GM12878 (cell line): ENCODE data around the gene THADA. TPM values are rescaled to one million over a fixed set of nuclear protein-coding genes. Genes with fewer than 3 reads are reported as not detected.

Source experiments
- ATAC-seq: fragments of 200-7000 bp; cut with Tn5 transposase; 3 replicates; pipeline ENCODE4 v1.9.1; 2020; ENCODE audit warnings: mild to moderate bottlenecking, moderate library complexity
- BruUV-seq: library from RNA; stranded (reverse); fragments of 400-500 nt; replicated peaks from 2 replicates; lab custom pipeline; 2021; lab: Mats Ljungman, UMichigan
- CTCF ChIA-PET: fragments of 300-600 bp; sonication (Branson Sonifier 250); formaldehyde crosslinking; extraction: SDS; loops from one replicate; lab custom pipeline; 2021; ENCODE audit warnings: inconsistent platforms; lab: Yijun Ruan, JAX
- POLR2A ChIA-PET: fragments of 350-600 bp; formaldehyde crosslinking; extraction: SDS; loops from one replicate; lab custom pipeline; 2021; ENCODE audit warnings: inconsistent platforms; lab: Charles Lee
- RAD21 ChIA-PET: fragments of 300-600 bp; sonication (Branson Sonifier 250); formaldehyde crosslinking; loops from one replicate; lab custom pipeline; 2023; ENCODE audit warnings: antibody characterized with exemption; ENCODE audit not compliant: unreplicated experiment; lab: Charles Lee
- SMC1A ChIA-PET: fragments of 300-600 bp; sonication (Branson Sonifier 250); formaldehyde crosslinking; loops from one replicate; lab custom pipeline; 2023; ENCODE audit not compliant: unreplicated experiment, uncharacterized antibody; lab: Charles Lee
- DNase-seq: peaks from one replicate; pipeline ENCODE4 v3.0.0-alpha.2; 2011; ENCODE audit warnings: low read depth, low spot score
- FAIRE-seq: peaks from 3 replicates; lab custom pipeline; 2011; peaks lifted over from hg19 to GRCh38; lab: Jason Lieb, UNC
- H2AFZ ChIP-seq: 2 replicates; pipeline ENCODE4 v1.6.0; 2011; ENCODE audit warnings: low read depth, low read length, control low read depth; ENCODE audit not compliant: control insufficient read depth
- H3K27ac ChIP-seq: 2 replicates; pipeline ENCODE4 v1.5.1; 2011; ENCODE audit warnings: control low read depth; ENCODE audit not compliant: control insufficient read depth, insufficient read depth
- H3K27me3 ChIP-seq, 2 experiments: replicated peaks in 1 of 2; 2 replicates each; pipeline versions ENCODE4 v1.6.0 to v1.6.1; 2011; ENCODE audit warnings: low read length in 1 of 2; ENCODE audit not compliant: control insufficient read depth in 2 of 2, insufficient read depth in 2 of 2
- H3K36me3 ChIP-seq, 2 experiments: 2 replicates each; pipeline ENCODE4 v1.5.1; 2011; ENCODE audit warnings: low read length in 1 of 2; ENCODE audit not compliant: control insufficient read depth in 2 of 2, insufficient read depth in 2 of 2
- H3K4me1 ChIP-seq: 2 replicates; pipeline ENCODE4 v1.6.1; 2011; ENCODE audit warnings: mild to moderate bottlenecking, low read length, moderate library complexity, mixed read lengths; ENCODE audit not compliant: control insufficient read depth, insufficient read depth
- H3K4me2 ChIP-seq: 2 replicates; pipeline ENCODE4 v1.6.0; 2011; ENCODE audit warnings: control low read depth; ENCODE audit not compliant: control insufficient read depth, insufficient read depth
- H3K4me3 ChIP-seq: fragments of 200-600 bp; sonication (generic); 2 replicates; pipeline ENCODE4 v1.5.1; 2016
- H3K79me2 ChIP-seq: 2 replicates; pipeline ENCODE4 v1.6.0; 2011; ENCODE audit warnings: low read length; ENCODE audit not compliant: control insufficient read depth, insufficient read depth
- H3K9ac ChIP-seq: 2 replicates; pipeline ENCODE4 v1.8.0; 2011; ENCODE audit warnings: low read length, control low read depth, mixed read lengths; ENCODE audit not compliant: control insufficient read depth, insufficient read depth
- H3K9me3 ChIP-seq: replicated peaks from 3 replicates; pipeline ENCODE4 v1.5.1; 2011; ENCODE audit warnings: mild to moderate bottlenecking, low read length; ENCODE audit not compliant: control insufficient read depth, insufficient read depth
- H4K20me1 ChIP-seq: 2 replicates; pipeline ENCODE4 v1.6.0; 2011; ENCODE audit not compliant: control insufficient read depth, insufficient read depth
- BCL3 ChIP-seq: IDR thresholded peaks from 2 replicates; pipeline ENCODE4 v1.6.1; 2011; ENCODE audit warnings: borderline replicate concordance, low read depth, mild to moderate bottlenecking, moderate library complexity, low read length; ENCODE audit not compliant: insufficient read depth, poor library complexity, severe bottlenecking
- BCLAF1 ChIP-seq: fragments of 450-650 bp; IDR thresholded peaks from 2 replicates; pipeline ENCODE4 v1.6.1; 2017; ENCODE audit warnings: antibody characterized with exemption, mild to moderate bottlenecking, moderate library complexity
- CBFB ChIP-seq: IDR thresholded peaks from 2 replicates; pipeline ENCODE4 v1.6.1; 2016; ENCODE audit warnings: antibody characterized with exemption, low read depth
- CREM ChIP-seq: IDR thresholded peaks from 2 replicates; pipeline ENCODE4 v1.6.1; 2014; ENCODE audit warnings: antibody characterized with exemption, low read depth
- FOS ChIP-seq: IDR thresholded peaks from 3 replicates; pipeline ENCODE4 v1.6.1; 2011; ENCODE audit warnings: borderline replicate concordance; ENCODE audit not compliant: insufficient read length; ENCODE audit errors: extremely low read depth
- HDAC6 ChIP-seq: fragments of 200-600 bp; sonication (generic); IDR thresholded peaks from one replicate; pipeline ENCODE4 v1.8.0; 2017; ENCODE audit warnings: antibody characterized with exemption; ENCODE audit not compliant: unreplicated experiment
- IKZF1 ChIP-seq: fragments of 450-650 bp; conservative IDR thresholded peaks from 2 replicates; pipeline ENCODE4 v1.6.1; 2017; ENCODE audit warnings: antibody characterized with exemption, mild to moderate bottlenecking
- MXI1 ChIP-seq: fragments of 150-350 bp; IDR thresholded peaks from 2 replicates; pipeline ENCODE4 v1.6.1; 2011; ENCODE audit warnings: low read depth, mild to moderate bottlenecking, inconsistent platforms, low read length, improper control_type of control experiment
- RB1 ChIP-seq: fragments of 450-650 bp; formaldehyde crosslinking; IDR thresholded peaks from 2 replicates; pipeline ENCODE4 v1.6.1; 2017; ENCODE audit warnings: mild to moderate bottlenecking, borderline replicate concordance
- SIN3A ChIP-seq: IDR thresholded peaks from 2 replicates; pipeline ENCODE4 v1.6.1; 2012; ENCODE audit warnings: low read depth, low read length, improper control_type of control experiment
- SRF ChIP-seq, 2 experiments: IDR thresholded peaks; 2 replicates each; pipeline ENCODE4 v1.6.1; 2011; ENCODE audit warnings: low read depth in 2 of 2, low read length in 2 of 2, mild to moderate bottlenecking in 1 of 2, moderate library complexity in 1 of 2
- STAT1 ChIP-seq: fragments of 450-650 bp; conservative IDR thresholded peaks from 2 replicates; pipeline ENCODE4 v1.6.1; 2014; ENCODE audit warnings: antibody characterized with exemption, mild to moderate bottlenecking
- WGBS: methylation state at CpG from one replicate; pipeline ENCODE4 v1.1.6; 2016; ENCODE audit warnings: low lambda C conversion rate; ENCODE audit not compliant: insufficient replicate concordance, insufficient coverage; ENCODE audit errors: missing lambda C conversion rate; 5-methylcytosine and 5-hydroxymethylcytosine counted together
- in situ Hi-C: fragments of 300-500 bp; cut with MboI; formaldehyde crosslinking; loops from 9 replicates; pipeline ENCODE4 v1.14.3; 2018; ENCODE audit warnings: mixed read lengths
- intact Hi-C: fragments of 100-400 bp; cut with micrococcal nuclease; formaldehyde crosslinking; loops from one replicate; pipeline ENCODE4 v1.14.2; 2022; ENCODE audit not compliant: unreplicated experiment
- polyA plus RNA-seq, 11 experiments: library from polyadenylated mRNA; depleted of rRNA in 4 of 11; unstranded in 6 of 11; stranded (reverse) in 5 of 11; fragments of >200 nt; fragmentation: Nextera tagmentation in 4 of 11; fragmentation: Illumina TruSeq in 1 of 11; extraction: Ambion mirVana in 4 of 11; extraction: Trizol in 1 of 11; gene quantifications; 1 replicate in 1 of 11; 2 replicates in 10 of 11; pipeline versions ENCODE4 v1.2.1 to v1.2.3, GENCODE V29; 2011 to 2016; ENCODE audit warnings: inconsistent platforms in 2 of 11, missing spikeins in 2 of 11, low read depth in 1 of 11
- total RNA-seq, 4 experiments: library from RNA; depleted of rRNA in 3 of 4; stranded (reverse); fragments of >200 nt in 3 of 4; fragmentation: Illumina TruSeq in 1 of 4; extraction: Trizol in 1 of 4; gene quantifications; 2 replicates each; pipeline versions ENCODE4 v1.2.1 to v1.2.3, GENCODE V29; 2013 to 2021

Gene THADA
- total and polyA plus RNA-seq, 10 of the 15 experiments (the other 5 are each of a cell fraction or from before 2014, with no cell fraction given): 14.6 to 33.2 (median 23.2) TPM

DNA sequence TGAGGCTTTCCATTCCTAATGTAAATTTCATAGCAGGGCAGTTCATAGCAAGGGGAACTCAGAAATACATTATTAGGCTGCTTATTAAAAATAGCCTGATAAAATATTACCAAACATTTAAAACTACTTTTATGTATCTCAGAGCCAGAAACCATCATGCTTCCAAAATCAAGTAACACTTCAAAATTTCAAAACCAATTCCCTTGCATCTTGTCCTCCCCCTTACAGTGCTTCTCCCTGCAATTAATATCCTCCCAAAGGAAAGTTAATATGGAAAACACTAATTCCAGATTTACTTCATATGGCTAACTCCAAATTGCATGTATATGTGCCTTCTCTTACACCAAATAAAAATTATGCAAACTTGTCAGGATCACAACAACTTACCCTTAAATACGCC is 47.8 kb upstream of the THADA start:
- 50% methylated on average over 1 of the region's 1 CpG for WGBS
- DNase-seq: no peak
- Histone ChIP-seq H3K36me3 (no peaks in the 10 kb centered on the region), H3K4me3 (no peak overlapping the region), H3K9ac (no peak overlapping the region), H3K4me1 (no peaks in the 10 kb centered on the region), H3K79me2 (no peaks in the 10 kb centered on the region), H2AFZ (no peak overlapping the region), H3K27me3 (no peaks in the 10 kb centered on the region; a peak in 1 of 4 replicates), H4K20me1 (no peaks in the 10 kb centered on the region), H3K27ac (no peak overlapping the region), H3K9me3 (no peaks in the 10 kb centered on the region; the same call in 1 of the 3 replicates), H3K4me2 (no peak overlapping the region)
- no peak for ATAC-seq
- FAIRE-seq: no peak
- TF ChIP-seq CBFB: no peak
- no peak for TF ChIP-seq IKZF1
- TF ChIP-seq RB1: no peak
- no peak for TF ChIP-seq BCLAF1
- SMC1A ChIA-PET: no interaction called here
- in situ Hi-C loops (no loop called here), intact Hi-C loops (no loop called here)
- RAD21 ChIA-PET: no interaction called here
- POLR2A ChIA-PET: no interaction called here
- BruUV-seq: no TSS peak
- CTCF ChIA-PET: no interaction called here

DNA sequence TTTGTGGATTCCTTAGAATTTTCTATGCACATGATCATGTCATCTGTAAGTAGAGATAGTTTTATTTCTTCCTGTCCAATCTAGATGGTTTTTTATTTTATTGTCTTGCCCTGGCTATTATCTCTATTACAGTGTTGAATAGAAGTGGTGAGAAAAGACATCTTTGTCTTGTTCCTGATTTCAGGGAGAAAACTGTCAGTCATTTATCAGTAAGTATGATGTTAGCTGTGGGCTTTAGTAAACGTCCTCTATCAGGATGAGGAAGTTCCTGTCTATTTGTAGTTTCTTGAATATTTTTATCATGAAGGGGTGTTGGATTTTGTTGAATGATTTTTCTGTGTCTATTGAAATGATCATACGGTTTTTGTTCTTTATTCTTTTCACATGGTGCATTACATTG is 46.5 kb upstream of the THADA start:
- intact Hi-C loops (no loop called here), in situ Hi-C loops (no loop called here)
- Histone ChIP-seq H3K9ac (no peak overlapping the region), H2AFZ (no peak overlapping the region), H3K9me3 (no peaks in the 10 kb centered on the region; the same call in 1 of the 3 replicates), H3K4me2 (no peak overlapping the region), H3K4me1 (no peaks in the 10 kb centered on the region), H3K79me2 (no peaks in the 10 kb centered on the region), H3K4me3 (no peak overlapping the region), H3K27ac (no peak overlapping the region), H3K36me3 (no peaks in the 10 kb centered on the region), H4K20me1 (no peaks in the 10 kb centered on the region), H3K27me3 (no peaks in the 10 kb centered on the region; a peak in 1 of 4 replicates)
- no peak for FAIRE-seq
- no peak for DNase-seq
- RAD21 ChIA-PET: no interaction called here
- ATAC-seq: no peak
- SMC1A ChIA-PET: no interaction called here
- CTCF ChIA-PET: no interaction called here
- no TSS peak for BruUV-seq
- WGBS: 8% methylated on average over 2 of the region's 2 CpGs
- POLR2A ChIA-PET: no interaction called here
- no peak for TF ChIP-seq FOS
- no peak for TF ChIP-seq SIN3A
- TF ChIP-seq BCL3: no peak
- no peak for TF ChIP-seq CREM
- TF ChIP-seq STAT1: no peak
- no peak for TF ChIP-seq MXI1
- no peak for TF ChIP-seq SRF (IDR thresholded peaks at IDR 0.05; ENCODE audit: low read depth in 2 of 2, low read length in 2 of 2)
- TF ChIP-seq HDAC6: no peak
